ENCODE measurements around the gene LCORL.

DNA sequence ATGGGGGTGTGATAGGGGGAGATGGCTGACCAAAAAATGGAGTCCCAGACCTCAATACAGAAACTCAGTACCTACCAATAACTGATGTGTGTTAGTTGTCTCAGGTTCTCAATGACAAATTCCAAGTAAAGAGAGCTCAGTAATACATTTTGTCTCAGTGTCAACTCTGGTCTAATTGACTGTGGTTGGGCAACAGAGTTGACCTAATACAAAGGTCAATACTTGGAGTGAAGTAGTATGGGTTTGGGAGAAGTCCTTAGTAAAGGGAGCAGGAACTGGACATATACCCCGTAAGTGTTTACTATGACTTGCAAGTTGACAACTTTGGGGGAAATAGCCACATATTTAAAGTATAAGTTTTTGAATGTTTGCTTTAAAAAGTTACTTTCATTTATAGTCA, 20.5 kb upstream of the LCORL start:
- TF ChIP-seq CTCF (IDR thresholded peaks at IDR 0.05) (no peak), POLR2A (IDR thresholded peaks at IDR 0.05) (no peak)
